Heart left ventricle (tissue), 16 donors: ENCODE measurements around the gene NCSTN. TPM values are rescaled to one million over a fixed set of nuclear protein-coding genes. Genes with fewer than 3 reads are reported as not detected.

ENCODE experiments used
- ATAC-seq, 4 donors: fragments of 200-7000 bp; cut with Tn5 transposase; one replicate each; pipeline ENCODE4 v1.9.1; 2020 to 2022; ENCODE audit warnings: moderate library complexity in 4 of 4, mild to moderate bottlenecking in 3 of 4, moderate number of reproducible peaks in 1 of 4
- DNase-seq, 5 donors: peaks; one replicate each; pipeline ENCODE4 v3.0.0-alpha.2; 2020
- H3K27ac ChIP-seq, 12 donors: fragments of 200-600 bp; sonication (generic) in 4 of 12; one replicate each; pipeline versions ENCODE4 v1.5.0 to v1.8.0; 2016 to 2022; ENCODE audit warnings: mild to moderate bottlenecking in 2 of 12
- H3K27me3 ChIP-seq, 9 donors: fragments of 200-600 bp; sonication (generic) in 2 of 9; one replicate each; pipeline versions ENCODE4 v1.5.1 to v1.8.0; 2016 to 2022; ENCODE audit warnings: mild to moderate bottlenecking in 3 of 9
- H3K36me3 ChIP-seq, 9 donors: fragments of 200-600 bp; sonication (generic) in 2 of 9; one replicate each; pipeline versions ENCODE4 v1.5.0 to v1.8.0; 2018 to 2022; ENCODE audit warnings: mild to moderate bottlenecking in 2 of 9
- H3K4me1 ChIP-seq, 12 donors: fragments of 200-600 bp; sonication (generic) in 4 of 12; one replicate each; pipeline versions ENCODE4 v1.5.0 to v1.8.0; 2016 to 2022; ENCODE audit warnings: mild to moderate bottlenecking in 3 of 12
- H3K4me3 ChIP-seq, 12 donors: fragments of 200-600 bp; sonication (generic) in 4 of 12; one replicate each; pipeline versions ENCODE4 v1.5.0 to v1.8.0; 2017 to 2022; ENCODE audit warnings: mild to moderate bottlenecking in 9 of 12, moderate library complexity in 4 of 12
- H3K9me3 ChIP-seq, 12 donors: fragments of 200-600 bp; sonication (generic) in 4 of 12; one replicate each; pipeline versions ENCODE4 v1.5.0 to v1.8.0; 2016 to 2022; ENCODE audit warnings: mild to moderate bottlenecking in 1 of 12
- POLR2A ChIP-seq, 2 donors: fragments of 450-650 bp; IDR thresholded peaks; one replicate each; pipeline ENCODE4 v1.6.1; 2017; ENCODE audit warnings: antibody characterized with exemption in 2 of 2, mild to moderate bottlenecking in 2 of 2, moderate library complexity in 2 of 2
- WGBS, 4 donors: extraction: QIAGEN DNeasy Blood & Tissue Kit in 2 of 4; methylation state at CpG; one replicate each; pipeline versions ENCODE4 v1.1.5 to v1.1.7; 2013 to 2018; 5-methylcytosine and 5-hydroxymethylcytosine counted together
- intact Hi-C, 10 donors: fragments of 100-400 bp; cut with DNase I; formaldehyde crosslinking; loops; one replicate each; pipeline versions ENCODE4 v1.11.1 to v1.14.2; 2022
- polyA plus RNA-seq, 2 donors: library from polyadenylated mRNA; stranded (reverse); fragments of 200-250 nt; gene quantifications; one replicate each; pipeline ENCODE4 v1.2.3, GENCODE V29; 2013
- total RNA-seq, 9 donors: library from RNA; depleted of rRNA in 2 of 9; stranded (reverse); fragments of >200 nt in 2 of 9; fragmentation: NEBNext Ultra II Directional in 3 of 9; extraction: Animal tissue kit (Norgen Biotek cat#: 25700) in 3 of 9; gene quantifications; one replicate each; pipeline versions ENCODE4 v1.1.0 to v1.2.4, GENCODE V29; 2016 to 2023
- TF ChIP-seq, protein P1 (sequence below), 12 donors: fragments of 200-600 bp; sonication (generic) in 4 of 12; IDR thresholded peaks; one replicate each; pipeline versions ENCODE4 v1.5.0 to v1.8.0; 2018 to 2022; ENCODE audit warnings: antibody characterized with exemption in 12 of 12, mild to moderate bottlenecking in 5 of 12
- donor health status: ischemic (EF 13 %, LVEDD 7.1; RV severe dilation, severe dysfunction).
- donor health status: healthy with polysubstance abuse.
- donor health status: DM: no; HTN: yes; CAD: no.
- donor health status: DM: no; HTN: no; CAD: no.
- donor health status: ischemic (EF 25% LVEDD 6.9; RV normal size, moderate dysfunction).
- donor health status: ischemic (EF 25% LVEDD 5.7; RV mildly dilated, moderate dysfunction).
- donor health status: healthy.
- donor health status: DM: yes; HTN: yes; CAD: no.
- donor health status: ischemic (EF 35%, LVEDD 5.7; RV mildly dilated, moderate dysfunction).
- donor health status: nonischemic (EF 11% LVEDD 7.7; RV severe dilation, severe dysfunction).
- donor health status: DM: yes; HTN: yes; CAD: no.
- donor health status: PGD.
- donor health status: ischemic (EF 29% LVEDD 5.4; RV normal size, mild dysfunction).
- donor health status: nonischemic (EF 23%, LVEDD 6.1; RV moderate dilation, normal function).

NCSTN gene
- total and polyA plus RNA-seq, 11 donors: 47.3 to 101 (median 70.8) TPM

DNA sequence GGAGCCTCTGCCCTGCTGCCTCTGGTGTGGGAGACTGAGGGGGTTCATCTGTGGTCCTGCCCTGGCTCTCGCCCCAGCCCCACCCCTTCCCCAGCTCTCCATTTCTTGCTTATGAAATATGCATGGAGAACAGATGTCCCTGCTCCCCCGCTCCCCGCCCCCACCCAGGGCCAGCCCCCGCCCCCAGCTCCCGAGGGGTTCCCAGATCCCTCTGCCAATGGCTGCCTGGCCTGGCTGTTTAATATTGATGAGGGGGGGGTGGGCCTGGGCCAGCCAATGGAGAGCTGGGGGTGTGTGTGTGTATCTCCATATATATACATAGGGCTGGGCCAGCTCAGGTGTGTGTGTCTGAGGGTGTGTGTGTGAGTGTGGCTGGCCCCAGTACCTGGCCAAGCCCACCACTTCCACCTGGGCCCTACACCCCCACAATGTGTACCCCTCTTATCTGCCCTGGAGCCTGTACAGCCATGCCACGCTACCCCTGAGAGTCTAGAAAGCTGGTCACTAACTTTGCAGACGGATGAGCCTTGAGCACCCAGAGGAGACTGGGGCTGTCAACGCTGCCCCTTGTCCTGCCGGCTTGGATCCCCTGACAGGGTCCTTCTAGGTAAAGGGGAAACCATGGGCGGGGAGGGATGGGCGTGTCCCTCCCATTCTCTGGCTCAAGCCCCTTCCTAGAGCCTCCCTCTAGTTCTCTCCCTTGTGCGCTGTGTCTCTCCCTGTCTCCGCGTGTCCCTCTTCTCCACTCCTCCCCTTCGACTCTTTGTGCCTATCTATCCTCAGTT is 23.7 kb downstream of the NCSTN start, which contains the start of gene NHLH1:
Gene NHLH1 (plus strand): TSS at position 341 of the 785 bp plus-strand sequence. CDS start 3,661 bp downstream, outside the sequence.
- no peaks in the 10 kb centered on the region for H3K36me3 ChIP-seq
- H3K4me3 ChIP-seq: no peak within 1 kb of the TSS
- intact Hi-C loops: no loop called here
- H3K27me3 ChIP-seq: peaks cover 0 to 13% (median 3%) of the 10 kb centered on the region in 9 donors
- TF ChIP-seq, protein P1, sequence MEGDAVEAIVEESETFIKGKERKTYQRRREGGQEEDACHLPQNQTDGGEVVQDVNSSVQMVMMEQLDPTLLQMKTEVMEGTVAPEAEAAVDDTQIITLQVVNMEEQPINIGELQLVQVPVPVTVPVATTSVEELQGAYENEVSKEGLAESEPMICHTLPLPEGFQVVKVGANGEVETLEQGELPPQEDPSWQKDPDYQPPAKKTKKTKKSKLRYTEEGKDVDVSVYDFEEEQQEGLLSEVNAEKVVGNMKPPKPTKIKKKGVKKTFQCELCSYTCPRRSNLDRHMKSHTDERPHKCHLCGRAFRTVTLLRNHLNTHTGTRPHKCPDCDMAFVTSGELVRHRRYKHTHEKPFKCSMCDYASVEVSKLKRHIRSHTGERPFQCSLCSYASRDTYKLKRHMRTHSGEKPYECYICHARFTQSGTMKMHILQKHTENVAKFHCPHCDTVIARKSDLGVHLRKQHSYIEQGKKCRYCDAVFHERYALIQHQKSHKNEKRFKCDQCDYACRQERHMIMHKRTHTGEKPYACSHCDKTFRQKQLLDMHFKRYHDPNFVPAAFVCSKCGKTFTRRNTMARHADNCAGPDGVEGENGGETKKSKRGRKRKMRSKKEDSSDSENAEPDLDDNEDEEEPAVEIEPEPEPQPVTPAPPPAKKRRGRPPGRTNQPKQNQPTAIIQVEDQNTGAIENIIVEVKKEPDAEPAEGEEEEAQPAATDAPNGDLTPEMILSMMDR (IDR thresholded peaks at IDR 0.05): no peak
- no peak for TF ChIP-seq POLR2A (IDR thresholded peaks at IDR 0.05)
- 56 to 73% (median 58%) methylated on average over 12 to 15 of the region's 15 CpGs for WGBS, 4 donors
- no peak within 1 kb of the TSS for H3K27ac ChIP-seq
- DNase-seq (no peak), ATAC-seq (peak in 1 of 4 donors; percentile 21)
- no peaks in the 10 kb centered on the region for H3K4me1 ChIP-seq
- H3K9me3 ChIP-seq: no peaks in the 10 kb centered on the region

- Histone ChIP-seq H3K9me3 (no peaks in the 10 kb centered on the region), H3K4me1 (no peaks in the 10 kb centered on the region), H3K27ac (no peak overlapping the region), H3K36me3 (no peaks in the 10 kb centered on the region), H3K4me3 (no peak overlapping the region), H3K27me3 (peaks cover 0 to 13% (median 3%) of the 10 kb centered on the region in 9 donors)
- DNase-seq (no peak), ATAC-seq (no peak)
- WGBS, 4 donors: 42 to 49% (median 44%) methylated on average over 4 of the region's 4 CpGs
- intact Hi-C loops: no loop called here
- no peak for TF ChIP-seq POLR2A (IDR thresholded peaks at IDR 0.05)
- TF ChIP-seq, protein P1 (IDR thresholded peaks at IDR 0.05): no peak
Measured at GRCh38 chr1:160367516-160367900, 24.3 kb downstream of the NCSTN start.

- H3K4me1 ChIP-seq: no peaks in the 10 kb centered on the region
- H3K4me3 ChIP-seq: no peak overlapping the region
- TF ChIP-seq, protein P1 (IDR thresholded peaks at IDR 0.05): no peak
- TF ChIP-seq POLR2A (IDR thresholded peaks at IDR 0.05): no peak
- 61 to 81% (median 76%) methylated on average over 4 of the region's 4 CpGs for WGBS, 4 donors
- intact Hi-C loops: no loop called here
- ATAC-seq: no peak
- no peaks in the 10 kb centered on the region for H3K9me3 ChIP-seq
- peaks cover 0 to 13% (median 3%) of the 10 kb centered on the region in 9 donors for H3K27me3 ChIP-seq
- H3K36me3 ChIP-seq: no peaks in the 10 kb centered on the region
- no peak overlapping the region for H3K27ac ChIP-seq
- DNase-seq: no peak
Measured at GRCh38 chr1:160367934-160368923, 25.0 kb downstream of the NCSTN start.

GRCh38 chr1:160369087-160369486 is 25.9 kb downstream of the NCSTN start:
- Histone ChIP-seq H3K4me1 (no peaks in the 10 kb centered on the region), H3K36me3 (no peaks in the 10 kb centered on the region), H3K9me3 (no peaks in the 10 kb centered on the region), H3K27me3 (peaks cover 0 to 13% (median 3%) of the 10 kb centered on the region in 9 donors), H3K27ac (no peak overlapping the region), H3K4me3 (no peak overlapping the region)
- DNase-seq (no peak), ATAC-seq (no peak)
- 74 to 90% (median 84%) methylated on average over 1 of the region's 1 CpG for WGBS, 4 donors
- TF ChIP-seq POLR2A (IDR thresholded peaks at IDR 0.05): no peak
- TF ChIP-seq, protein P1 (IDR thresholded peaks at IDR 0.05): no peak
- intact Hi-C loops: no loop called here
